CD14-positive monocyte (primary cell): ENCODE measurements around the gene FGB. TPM values are rescaled to one million over a fixed set of nuclear protein-coding genes. Genes with fewer than 3 reads are reported as not detected.

Experiments
- DNase-seq, 3 donors: peaks; one replicate each; pipeline ENCODE4 v3.0.0-alpha.2; 2011 to 2022
- H2AFZ ChIP-seq: 2 replicates; pipeline ENCODE4 v1.6.0; 2012; ENCODE audit warnings: mild to moderate bottlenecking, low read depth, low read length, inconsistent platforms; ENCODE audit not compliant: insufficient read depth, poor library complexity, severe bottlenecking
- H3K27ac ChIP-seq, 2 donors: 1 replicate in 1 of 2; 2 replicates in 1 of 2; pipeline ENCODE4 v1.5.1; 2012 to 2013; ENCODE audit warnings: low read length in 2 of 2, control low read depth in 1 of 2, inconsistent platforms in 1 of 2, low read depth in 1 of 2, mild to moderate bottlenecking in 1 of 2
- H3K27me3 ChIP-seq, 2 donors: one replicate each; pipeline versions ENCODE4 v1.6.0 to v1.6.1; 2011 to 2013; ENCODE audit warnings: low read length in 2 of 2; ENCODE audit not compliant: control insufficient read depth in 2 of 2, insufficient read depth in 2 of 2
- H3K36me3 ChIP-seq, 2 donors: replicated peaks in 1 of 2; 1 replicate in 1 of 2; 2 replicates in 1 of 2; pipeline versions ENCODE4 v1.5.1 to v1.6.1; 2012 to 2013; ENCODE audit warnings: low read length in 2 of 2, control low read depth in 1 of 2, inconsistent platforms in 1 of 2, mild to moderate bottlenecking in 1 of 2; ENCODE audit not compliant: insufficient read depth in 2 of 2, control insufficient read depth in 1 of 2
- H3K4me1 ChIP-seq, 2 donors: 1 replicate in 1 of 2; 2 replicates in 1 of 2; pipeline versions ENCODE4 v1.5.1 to v1.6.1; 2012 to 2013; ENCODE audit warnings: low read length in 2 of 2, control low read depth in 1 of 2, inconsistent platforms in 1 of 2, mild to moderate bottlenecking in 1 of 2, moderate library complexity in 1 of 2; ENCODE audit not compliant: insufficient read depth in 2 of 2, control insufficient read depth in 1 of 2
- H3K4me2 ChIP-seq: replicated peaks from 2 replicates; pipeline ENCODE3; 2012; ENCODE audit warnings: low read length, moderate library complexity, mild to moderate bottlenecking; ENCODE audit not compliant: poor library complexity, severe bottlenecking; ENCODE audit errors: extremely low read depth
- H3K4me3 ChIP-seq, 3 experiments: fragments of 200-600 bp in 1 of 3; sonication (generic) in 1 of 3; replicated peaks in 1 of 3; 1 replicate in 2 of 3; 2 replicates in 1 of 3; pipeline ENCODE4 v1.5.1; 2011 to 2013; ENCODE audit warnings: low read length in 3 of 3, mild to moderate bottlenecking in 3 of 3, control low read depth in 2 of 3, low read depth in 2 of 3, inconsistent platforms in 1 of 3, moderate library complexity in 1 of 3
- H3K79me2 ChIP-seq: 2 replicates; pipeline ENCODE4 v1.6.0; 2012; ENCODE audit warnings: mild to moderate bottlenecking, control low read depth, inconsistent platforms, low read length, moderate library complexity; ENCODE audit not compliant: insufficient read depth
- H3K9ac ChIP-seq: 2 replicates; pipeline ENCODE4 v1.6.0; 2017; ENCODE audit warnings: low read length, mild to moderate bottlenecking; ENCODE audit not compliant: insufficient read depth, poor library complexity, severe bottlenecking
- H3K9me3 ChIP-seq, 2 donors: replicated peaks in 1 of 2; 1 replicate in 1 of 2; 2 replicates in 1 of 2; pipeline versions ENCODE4 v1.5.1 to v1.6.1; 2012 to 2013; ENCODE audit warnings: low read length in 2 of 2, control low read depth in 1 of 2; ENCODE audit not compliant: control insufficient read depth in 1 of 2, insufficient read depth in 1 of 2
- H4K20me1 ChIP-seq: 2 replicates; pipeline ENCODE4 v1.6.0; 2012; ENCODE audit warnings: mild to moderate bottlenecking, low read length, control low read depth, moderate library complexity; ENCODE audit not compliant: insufficient read depth
- H3K27ac Mint-ChIP-seq, 7 donors: one replicate each; pipeline ENCODE4 v1.8.0; 2020; ENCODE audit warnings: mild to moderate bottlenecking in 7 of 7, mixed read lengths in 7 of 7, moderate library complexity in 6 of 7, inconsistent platforms in 2 of 7
- H3K27me3 Mint-ChIP-seq, 3 donors: one replicate each; pipeline ENCODE4 v1.8.0; 2021 to 2022; ENCODE audit warnings: low read depth in 3 of 3, mild to moderate bottlenecking in 3 of 3, mixed read lengths in 3 of 3, moderate library complexity in 3 of 3, inconsistent platforms in 1 of 3
- H3K36me3 Mint-ChIP-seq, 2 donors: one replicate each; pipeline ENCODE4 v1.8.0; 2020; ENCODE audit warnings: mixed read lengths in 2 of 2, inconsistent platforms in 1 of 2, mild to moderate bottlenecking in 1 of 2
- H3K4me1 Mint-ChIP-seq: one replicate; pipeline ENCODE4 v1.8.0; 2020; ENCODE audit warnings: mild to moderate bottlenecking, mixed read lengths
- H3K4me3 Mint-ChIP-seq, 2 donors: one replicate each; pipeline ENCODE4 v1.8.0; 2020; ENCODE audit warnings: mild to moderate bottlenecking in 2 of 2, mixed read lengths in 2 of 2, moderate library complexity in 1 of 2
- H3K9me3 Mint-ChIP-seq, 7 donors: one replicate each; pipeline ENCODE4 v1.8.0; 2020 to 2022; ENCODE audit warnings: mixed read lengths in 7 of 7, mild to moderate bottlenecking in 6 of 7, moderate library complexity in 6 of 7, inconsistent platforms in 2 of 7
- CTCF ChIP-seq: fragments of 200-600 bp; IDR thresholded peaks from one replicate; pipeline ENCODE4 v1.8.0; 2022; ENCODE audit warnings: antibody characterized with exemption, mild to moderate bottlenecking
- WGBS: methylation state at CpG from one replicate; pipeline ENCODE4 v1.1.5; 2013; ENCODE audit warnings: missing lambda C conversion rate; ENCODE audit not compliant: insufficient coverage; 5-methylcytosine and 5-hydroxymethylcytosine counted together
- intact Hi-C, 2 donors: fragments of 100-400 bp; cut with micrococcal nuclease; formaldehyde crosslinking; loops; one replicate each; pipeline versions ENCODE4 v1.15.0 to v1.15.1; 2023
- polyA plus RNA-seq, 3 donors: library from polyadenylated mRNA; depleted of rRNA in 1 of 3; unstranded in 2 of 3; stranded (reverse) in 1 of 3; fragments of 300-500 nt in 2 of 3; fragments of >200 nt in 1 of 3; fragmentation: Illumina TruSeq in 2 of 3; gene quantifications; 1 replicate in 2 of 3; 2 replicates in 1 of 3; pipeline ENCODE4 v1.2.3, GENCODE V29; 2012 to 2021

Gene FGB
- polyA plus RNA-seq, 3 donors: not detected

GRCh38 chr4:154560419-154560801 is 2.4 kb upstream of the FGB start:
- no peak for DNase-seq
- no peaks in the 10 kb centered on the region for H3K79me2 ChIP-seq
- Mint-ChIP-seq H3K27ac (no peak overlapping the region), H3K36me3 (no peaks in the 10 kb centered on the region), H3K4me1 (no peaks in the 10 kb centered on the region), H3K4me3 (no peak overlapping the region), H3K9me3 (peaks cover 0 to 9% (median 5%) of the 10 kb centered on the region in 7 donors), H3K27me3 (peaks cover 0 to 3% (median 0%) of the 10 kb centered on the region in 3 donors)
- intact Hi-C loops: no loop called here
- H3K4me2 ChIP-seq: no peak overlapping the region
- no peak overlapping the region for H3K4me3 ChIP-seq
- H3K27me3 ChIP-seq: no peaks in the 10 kb centered on the region
- H2AFZ ChIP-seq: no peak overlapping the region
- no peaks in the 10 kb centered on the region for H4K20me1 ChIP-seq
- no CpG with 5 or more reads among the region's 1 CpG for WGBS
- peaks cover 0 to 5% of the 10 kb centered on the region in 2 donors for H3K9me3 ChIP-seq
- H3K36me3 ChIP-seq: no peaks in the 10 kb centered on the region
- no peak overlapping the region for H3K9ac ChIP-seq
- no peaks in the 10 kb centered on the region for H3K4me1 ChIP-seq
- no peak overlapping the region for H3K27ac ChIP-seq
- no peak for TF ChIP-seq CTCF

GRCh38 chr4:154560824-154561231 is 2.0 kb upstream of the FGB start:
- Histone ChIP-seq H3K9ac (no peak overlapping the region), H3K4me2 (no peak overlapping the region), H2AFZ (no peak overlapping the region), H3K36me3 (no peaks in the 10 kb centered on the region), H3K9me3 (peaks cover 0 to 5% of the 10 kb centered on the region in 2 donors), H3K27me3 (no peaks in the 10 kb centered on the region), H3K79me2 (no peaks in the 10 kb centered on the region), H3K27ac (no peak overlapping the region), H4K20me1 (no peaks in the 10 kb centered on the region), H3K4me3 (no peak overlapping the region), H3K4me1 (no peaks in the 10 kb centered on the region)
- H3K4me1 Mint-ChIP-seq: no peaks in the 10 kb centered on the region
- no peak overlapping the region for H3K4me3 Mint-ChIP-seq
- peaks cover 0 to 3% (median 0%) of the 10 kb centered on the region in 3 donors for H3K27me3 Mint-ChIP-seq
- DNase-seq: no peak
- no CpG with 5 or more reads among the region's 4 CpGs for WGBS
- intact Hi-C loops: no loop called here
- no peak overlapping the region for H3K27ac Mint-ChIP-seq
- TF ChIP-seq CTCF: no peak
- peaks cover 0 to 9% (median 5%) of the 10 kb centered on the region in 7 donors for H3K9me3 Mint-ChIP-seq
- H3K36me3 Mint-ChIP-seq: no peaks in the 10 kb centered on the region
